ENCODE results near the gene SCO2.

Gene SCO2

DNA sequence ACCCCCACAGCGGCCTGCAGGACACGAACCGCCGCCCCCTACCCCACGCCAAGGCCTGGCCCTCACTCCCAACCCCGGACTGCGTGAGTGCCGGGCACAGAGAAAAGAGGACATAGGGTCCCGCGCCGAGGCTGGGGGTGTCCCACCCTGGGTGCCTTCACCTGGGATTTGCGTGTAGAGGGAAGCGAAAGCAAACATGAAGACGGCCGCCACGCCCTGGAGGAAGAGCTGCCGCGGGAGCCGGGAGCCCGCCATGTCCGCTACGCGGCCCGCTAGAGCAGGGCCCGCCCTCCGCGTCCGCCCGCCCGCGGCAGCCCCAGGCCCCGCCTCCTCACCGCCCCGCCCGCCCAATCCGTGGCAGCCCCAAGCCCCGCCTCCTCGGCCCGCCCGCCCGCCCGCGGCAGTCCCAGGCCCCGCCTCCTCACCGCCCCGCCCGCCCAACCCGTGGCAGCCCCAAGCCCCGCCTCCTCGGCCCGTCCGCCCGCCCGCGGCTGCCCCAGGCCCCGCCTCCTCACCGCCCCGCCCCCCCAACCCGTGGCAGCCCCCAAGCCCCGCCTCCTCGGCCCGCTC lies 17.9 kb downstream of the SCO2 start, which contains the start of gene LMF2:
Gene LMF2 (minus strand): TSS at position 282 of the 570 bp plus-strand sequence. CDS start 27 bp downstream, at position 255.
- H3K4me3 ChIP-seq, result peak within 1 kb of the TSS; percentile 98
- H3K27ac ChIP-seq, result peak within 1 kb of the TSS; percentile 85 to 94
- DNase-seq (ENCODE audit: low spot score), result peak; percentile 98
- TF ChIP-seq CTCF (IDR thresholded peaks at IDR 0.05), result no peak

DNA sequence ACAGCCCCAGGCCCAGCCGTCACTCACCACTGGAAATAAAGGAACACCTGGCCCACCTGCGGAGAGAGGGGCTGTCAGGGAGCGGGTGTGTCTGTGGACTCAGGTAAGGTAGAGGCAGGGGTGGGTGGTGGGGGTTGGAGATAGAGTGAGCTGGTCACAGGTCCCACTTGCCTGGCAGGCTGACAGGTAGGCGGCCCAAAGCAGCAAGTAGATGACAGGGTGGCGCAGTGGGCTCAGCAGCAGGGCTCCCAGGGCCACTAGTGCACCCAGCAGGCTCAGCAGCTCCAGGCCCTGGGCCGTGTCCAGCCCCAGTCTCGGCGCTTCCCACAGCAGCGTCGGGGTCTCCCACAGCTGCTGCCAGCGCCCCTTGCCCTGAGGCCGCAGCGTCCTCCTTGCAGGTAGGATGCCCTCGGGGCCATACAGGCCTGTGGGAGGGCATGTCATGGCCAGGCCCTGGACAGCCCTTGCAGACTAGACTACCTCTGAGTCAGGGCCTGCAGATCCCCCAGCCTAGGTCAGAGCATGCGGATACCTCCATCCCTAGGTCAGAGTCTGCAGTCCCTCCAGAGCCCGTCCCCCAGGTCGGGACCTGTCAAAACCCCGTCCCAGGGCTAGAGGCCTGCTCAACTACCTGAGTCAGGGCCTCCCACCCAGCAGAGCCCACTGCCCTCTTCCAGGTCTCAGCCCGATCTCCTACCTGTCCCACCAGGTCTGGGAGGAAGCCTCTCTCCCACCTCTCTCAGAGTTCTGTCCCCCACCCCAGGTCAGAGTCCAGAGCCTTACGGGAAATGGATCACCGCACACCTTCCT lies 18.6 kb downstream of the SCO2 start:
- no peak for TF ChIP-seq CTCF (IDR thresholded peaks at IDR 0.05)
- Histone ChIP-seq H3K27ac (peak overlapping the region; percentile 73 to 94), H3K4me3 (peak overlapping the region; percentile 98)
- DNase-seq (ENCODE audit: low spot score), result peak; percentile 79

DNA sequence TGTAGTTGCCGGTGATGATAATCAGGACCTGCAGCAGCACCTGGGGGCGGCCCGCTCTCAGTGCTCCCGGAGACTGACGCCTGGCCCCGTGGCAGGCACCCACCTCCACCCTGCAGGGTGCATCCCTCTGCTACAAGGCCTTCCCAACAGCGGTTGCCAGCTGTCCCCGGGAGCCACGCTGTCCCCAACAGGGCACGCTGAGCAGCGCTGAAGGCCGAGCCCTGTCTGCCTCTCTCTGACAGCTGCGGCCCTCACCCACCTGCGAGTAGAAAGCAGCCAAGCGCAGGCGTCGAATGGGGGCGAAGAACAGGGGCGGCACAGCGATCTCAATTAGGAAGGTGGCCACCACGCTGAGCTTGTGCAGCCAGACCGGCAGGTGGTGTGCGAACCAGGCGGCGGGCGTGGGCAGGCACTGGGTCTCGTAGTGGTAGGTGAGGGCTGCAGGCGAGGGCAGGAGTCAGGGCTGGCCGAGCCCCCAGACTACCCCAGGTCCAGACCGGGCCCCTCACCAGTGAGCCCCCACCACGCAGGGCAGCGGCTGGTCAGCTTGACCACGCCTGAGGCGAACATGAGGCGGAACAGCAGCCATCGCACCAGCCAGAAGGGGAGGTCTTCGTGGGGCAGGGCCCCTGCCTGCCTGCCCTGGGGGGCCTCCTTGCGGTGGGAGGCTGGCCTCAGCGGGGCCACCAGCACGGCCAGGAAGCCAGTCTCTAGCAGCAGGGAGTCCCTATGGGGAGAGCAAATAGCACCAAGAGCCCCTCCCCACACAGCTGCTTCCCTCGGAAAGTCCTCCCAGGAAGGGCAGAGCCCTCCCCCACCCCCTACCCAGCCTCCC lies 19.4 kb downstream of the SCO2 start:
- TF ChIP-seq CTCF (IDR thresholded peaks at IDR 0.05), result no peak
- H3K27ac ChIP-seq, result no peak overlapping the region
- peak; percentile 70 for DNase-seq (ENCODE audit: low spot score)
- H3K4me3 ChIP-seq, result peak overlapping the region; percentile 98

- Histone ChIP-seq H3K4me3 (no peak overlapping the region), H3K27ac (no peak overlapping the region)
- TF ChIP-seq CTCF (IDR thresholded peaks at IDR 0.05), result no peak
- no peak for DNase-seq (ENCODE audit: low spot score)
These were observed 20.1 kb downstream of the SCO2 start for GRCh38 chr22:50505276-50505775.

DNA sequence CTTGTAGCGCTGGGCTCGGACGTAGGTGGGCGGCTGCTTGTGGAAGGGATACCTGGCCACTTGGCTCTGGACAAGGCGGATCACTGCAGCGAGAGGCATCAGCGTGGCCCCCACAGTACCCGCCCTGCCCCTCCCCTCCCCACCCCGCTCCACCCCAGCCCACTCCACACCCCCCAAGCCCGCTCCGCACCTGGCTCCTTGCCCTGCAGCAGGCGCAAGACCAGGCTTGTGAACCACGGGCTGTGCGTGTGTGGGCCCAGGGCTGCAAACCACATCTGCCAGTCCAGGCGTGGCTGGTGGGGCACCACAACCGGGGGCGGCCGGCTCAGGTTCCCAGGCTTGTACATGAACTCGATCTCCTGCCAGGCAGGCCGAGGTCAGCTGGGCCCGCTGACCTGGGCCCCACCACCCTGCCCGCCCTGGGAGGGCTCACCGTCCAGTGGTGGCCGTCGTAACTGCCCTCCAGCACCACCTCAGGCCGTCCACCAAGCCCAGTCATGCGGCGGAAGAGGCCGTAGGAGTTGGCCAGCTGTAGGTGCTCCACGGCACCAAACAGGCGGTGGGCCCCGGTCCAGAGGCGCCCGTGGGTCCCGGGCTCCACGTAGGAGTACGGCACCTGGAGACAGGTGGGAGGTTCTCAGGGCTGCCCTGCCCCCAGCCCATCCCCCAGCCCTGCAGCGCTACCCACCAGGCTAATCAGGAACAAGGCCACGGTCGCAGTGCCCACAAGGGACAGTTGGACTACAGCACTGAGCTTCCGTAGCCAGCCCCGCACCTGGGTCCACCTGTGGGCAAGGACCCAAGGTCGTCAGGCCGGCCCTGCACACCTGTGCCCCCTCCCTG lies 20.8 kb downstream of the SCO2 start:
- H3K4me3 ChIP-seq, result no peak overlapping the region
- no peak for TF ChIP-seq CTCF (IDR thresholded peaks at IDR 0.05)
- DNase-seq (ENCODE audit: low spot score), result no peak
- H3K27ac ChIP-seq, result no peak overlapping the region

DNA sequence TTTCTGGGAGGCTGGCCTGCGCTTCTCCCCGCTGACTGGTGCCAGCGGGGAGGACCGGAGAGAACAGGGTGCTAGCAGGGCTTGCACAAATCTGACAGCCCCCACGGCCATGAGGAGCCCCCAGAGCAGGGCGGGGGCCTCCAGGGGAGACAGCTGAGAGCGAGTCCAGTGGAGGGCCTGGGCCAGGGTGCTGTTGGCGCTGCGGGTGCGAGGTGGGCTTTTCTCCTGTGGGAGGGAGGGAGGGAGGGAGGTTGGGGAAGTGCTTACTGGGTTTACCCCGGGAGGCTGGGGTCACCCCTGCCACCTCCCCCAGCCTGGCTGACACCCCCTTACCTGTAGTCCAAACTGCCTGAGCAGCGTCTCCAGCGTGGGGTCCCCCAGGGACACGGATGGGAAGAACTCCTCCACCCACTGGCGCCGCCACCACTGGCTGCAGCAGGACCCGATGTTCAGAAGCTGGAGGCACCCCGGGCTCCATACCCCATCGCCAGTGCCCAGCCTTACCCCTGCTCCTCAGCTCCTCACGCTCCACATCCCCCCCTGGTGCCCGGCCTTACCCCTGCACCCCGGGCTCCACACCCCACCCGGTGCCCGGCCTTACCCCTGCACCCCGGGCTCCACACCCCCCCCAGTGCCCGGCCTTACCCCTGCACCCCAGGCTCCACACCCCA lies 21.8 kb downstream of the SCO2 start:
- DNase-seq (ENCODE audit: low spot score), result no peak
- Histone ChIP-seq H3K27ac (no peak overlapping the region), H3K4me3 (no peak overlapping the region)
- no peak for TF ChIP-seq CTCF (IDR thresholded peaks at IDR 0.05)
